T-helper 22 cell (primary cell): ENCODE results near the gene MLLT3.

Experiments used
- DNase-seq: peaks from one replicate; pipeline ENCODE4 v3.0.0-alpha.2; 2020; ENCODE audit warnings: low read depth

MLLT3 gene

DNA sequence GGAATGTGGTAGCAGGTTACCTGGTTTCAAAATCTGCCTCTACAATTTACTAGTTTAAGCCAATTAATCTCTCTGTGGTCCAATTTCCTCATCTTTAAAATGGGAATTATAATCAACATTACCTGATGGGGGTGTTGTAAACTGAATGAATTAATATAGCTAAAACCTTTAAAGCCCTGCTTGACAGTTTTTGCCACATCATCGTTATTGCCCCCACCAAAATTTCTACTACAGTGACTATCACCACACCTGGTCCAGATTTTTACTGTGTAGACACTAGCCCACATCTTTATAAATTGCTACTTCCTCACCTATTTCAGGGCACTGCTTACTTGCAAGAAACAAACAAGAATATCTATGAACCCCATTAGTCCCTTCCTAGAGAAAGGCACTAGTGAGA, 65.0 kb downstream of the MLLT3 start:
- DNase-seq, result no peak

DNA sequence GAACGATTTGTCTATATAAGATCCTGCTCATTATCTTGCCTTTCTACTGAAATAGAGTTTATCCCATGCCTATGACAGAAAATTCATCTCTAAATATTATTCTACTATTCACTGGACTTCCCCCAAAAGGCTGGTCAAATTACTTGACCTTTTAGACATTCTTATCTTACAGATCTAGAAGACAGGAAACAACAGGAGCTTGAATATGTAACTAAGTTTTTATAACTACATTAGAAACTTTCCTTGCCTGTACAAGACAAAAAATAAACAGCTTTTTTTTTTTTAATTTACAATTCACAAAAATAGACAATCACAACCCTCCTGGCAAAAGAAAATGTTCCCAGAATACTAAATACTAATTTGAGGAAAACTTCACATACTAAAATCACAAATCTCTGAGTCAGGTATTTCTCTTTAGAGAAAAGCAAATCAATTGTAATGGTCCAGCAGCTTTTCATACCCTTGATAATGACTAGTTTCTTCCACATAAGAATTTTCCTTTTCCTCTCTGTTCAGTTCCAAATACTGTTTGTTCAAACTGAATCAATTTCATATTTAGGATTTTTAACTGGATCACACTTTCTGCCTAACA, 68.6 kb downstream of the MLLT3 start:
- no peak for DNase-seq

DNA sequence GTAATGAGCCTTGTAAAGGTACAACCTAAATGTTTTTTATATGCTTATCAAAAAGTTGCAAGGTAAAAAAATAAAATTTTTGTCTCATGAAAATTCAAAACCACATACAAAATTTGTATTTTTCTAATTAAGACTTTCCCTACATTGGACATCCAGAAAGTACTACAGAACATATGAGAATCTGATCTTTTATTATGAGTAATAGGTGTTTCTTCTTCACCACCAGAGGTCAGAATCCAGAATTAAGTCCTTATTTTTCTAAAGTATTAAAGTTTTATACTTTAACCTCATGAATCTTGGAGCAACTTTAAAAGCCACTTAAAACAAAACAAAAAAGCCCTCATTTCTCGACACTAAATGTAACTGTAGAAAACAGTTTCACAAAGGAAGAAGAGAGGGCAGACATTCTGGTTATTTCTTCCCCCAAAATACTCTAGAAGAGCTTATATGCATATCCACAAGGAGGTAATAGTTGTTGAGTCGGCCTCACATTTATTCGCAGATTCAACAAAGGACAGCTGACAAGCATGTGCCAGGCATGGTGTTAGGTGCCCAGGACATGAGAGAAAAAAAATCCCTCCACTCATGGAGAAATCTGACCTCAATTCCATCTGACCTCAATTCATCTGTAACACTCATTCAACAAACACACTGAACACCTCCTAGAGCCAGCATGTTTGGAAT, 69.3 kb downstream of the MLLT3 start:
- no peak for DNase-seq

DNA sequence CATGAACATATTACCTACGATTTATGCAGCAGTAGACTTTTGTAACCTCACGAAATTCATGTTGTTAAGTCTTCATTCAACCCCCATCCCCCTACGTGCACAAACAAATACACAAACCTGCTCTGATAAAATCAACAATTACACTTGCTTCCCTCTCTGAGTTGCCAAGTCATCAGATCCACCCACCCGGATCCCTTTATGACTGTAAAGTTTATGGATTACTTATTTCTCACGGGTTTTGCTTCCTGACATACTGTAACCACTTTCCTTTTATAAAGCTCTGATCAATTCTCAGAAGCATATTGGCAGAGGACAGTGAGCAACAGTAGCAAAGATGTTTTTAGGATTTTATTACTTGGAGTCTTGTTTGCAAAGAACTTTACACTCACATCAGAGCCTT, 70.5 kb downstream of the MLLT3 start:
- DNase-seq, result no peak

DNA sequence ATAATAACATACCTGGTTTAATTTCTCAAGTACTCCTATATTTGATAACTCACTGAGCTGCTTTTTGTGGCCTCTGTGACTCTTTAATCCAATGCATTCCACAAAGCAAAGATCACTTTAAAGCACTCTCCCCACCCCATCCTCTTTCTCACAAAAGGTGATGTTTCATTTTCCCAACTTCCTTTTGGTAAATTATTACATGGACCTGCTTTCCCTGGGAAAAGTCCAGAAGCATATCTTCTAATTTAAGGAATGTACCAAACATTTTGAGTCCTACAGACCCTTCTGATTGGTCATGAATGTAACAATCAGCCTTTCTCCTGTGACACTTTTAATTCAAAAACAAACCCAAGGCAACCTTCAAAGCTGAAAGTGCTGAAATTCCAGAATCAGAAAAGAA, 71.1 kb downstream of the MLLT3 start:
- DNase-seq, result no peak

DNA sequence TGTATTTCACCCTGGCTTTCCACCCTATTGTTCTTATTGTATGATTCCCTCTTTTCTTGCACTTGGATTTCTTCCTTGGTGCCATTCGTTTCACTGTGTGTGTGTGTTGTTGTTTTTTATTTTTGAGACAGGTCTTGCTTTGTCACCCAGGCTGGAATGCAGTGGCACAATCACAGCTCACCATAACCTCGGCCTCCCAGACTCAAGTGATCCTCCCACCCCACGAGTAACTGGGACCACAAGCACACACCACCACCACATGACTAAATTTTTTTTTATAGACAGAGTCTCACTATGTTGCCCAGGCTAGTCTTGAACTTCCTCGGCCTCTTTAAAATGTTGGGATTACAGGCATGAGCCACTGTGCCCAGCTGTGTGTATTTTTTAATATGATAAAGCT, 72.0 kb downstream of the MLLT3 start:
- DNase-seq, result no peak

DNA sequence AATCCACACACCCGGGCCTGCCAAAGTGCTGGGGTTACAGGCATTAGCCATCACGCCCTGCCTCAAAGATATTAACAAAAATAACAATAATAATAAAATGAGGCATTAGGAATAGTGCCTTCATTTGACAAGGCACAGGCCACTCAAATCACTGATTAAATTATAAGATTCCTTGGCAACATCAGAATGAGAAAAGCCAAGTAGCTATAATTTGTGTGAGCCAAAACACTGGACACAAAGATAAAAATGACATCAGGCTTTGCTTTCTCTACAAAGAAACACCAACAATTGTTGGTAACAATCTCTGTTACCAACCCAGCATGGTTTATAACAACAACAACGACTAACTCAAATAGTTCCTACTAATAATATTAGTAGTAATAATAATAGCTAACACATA, 73.2 kb downstream of the MLLT3 start:
- no peak for DNase-seq

DNA sequence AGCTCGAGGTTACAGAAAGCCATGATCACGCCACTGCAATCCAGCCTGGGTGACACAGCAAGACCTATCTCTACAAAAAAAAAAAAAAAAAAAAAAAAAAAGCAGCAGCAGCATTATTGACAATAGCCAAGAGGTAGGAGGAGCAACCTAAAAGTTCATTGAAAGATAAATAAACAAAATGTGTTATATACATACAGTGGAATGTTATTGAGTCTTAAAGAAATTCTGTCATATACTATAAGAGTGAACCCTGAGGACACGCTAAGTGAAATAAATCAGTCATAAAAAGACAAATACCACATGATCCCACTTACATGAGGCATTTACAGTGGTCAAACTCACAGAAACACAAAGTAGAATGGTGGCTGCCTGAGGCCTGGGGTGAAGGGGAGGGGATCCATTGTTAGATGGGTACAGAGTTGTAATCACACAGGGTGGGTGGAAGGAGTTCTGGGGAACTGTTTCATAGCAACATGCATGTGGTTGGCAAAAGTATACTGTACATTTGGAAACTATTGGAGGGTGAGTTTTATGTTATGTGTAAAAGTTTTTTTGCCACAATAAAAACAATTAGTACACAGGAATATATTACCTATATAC, 77.2 kb downstream of the MLLT3 start:
- DNase-seq, result no peak

DNA sequence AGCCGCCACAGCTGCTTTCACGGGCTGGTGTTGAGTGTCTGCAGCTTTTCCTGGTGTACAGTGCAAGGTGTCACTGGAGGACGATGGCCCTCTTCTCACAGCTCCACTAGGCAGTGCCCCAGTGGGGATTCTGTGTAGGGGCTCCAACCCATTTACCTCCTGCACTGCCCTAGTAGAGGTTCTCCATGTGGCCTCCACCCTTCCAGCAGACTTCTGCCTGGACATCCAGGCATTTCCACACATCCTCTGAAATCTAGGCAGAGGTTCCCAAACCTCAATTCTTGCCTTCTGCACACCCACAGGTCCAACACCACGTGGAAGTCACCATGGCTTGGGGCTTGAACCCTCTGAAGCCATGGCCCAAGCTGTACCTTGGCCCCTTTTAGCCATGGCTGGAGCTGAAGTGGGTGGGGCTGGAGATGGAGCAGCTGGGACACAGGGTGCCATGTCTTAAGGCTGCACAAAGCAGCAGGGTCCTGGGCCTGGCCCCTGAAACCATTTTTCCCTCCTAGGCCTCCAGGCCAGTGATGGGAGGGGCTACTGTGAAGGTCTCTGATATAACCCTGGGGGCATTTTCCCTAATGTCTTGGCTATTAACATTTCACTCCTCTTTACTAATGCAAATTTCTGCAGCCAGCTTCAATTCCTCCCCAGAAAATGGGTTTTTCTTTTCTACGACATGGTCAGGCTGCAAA, 82.0 kb downstream of the MLLT3 start:
- DNase-seq, result no peak

DNA sequence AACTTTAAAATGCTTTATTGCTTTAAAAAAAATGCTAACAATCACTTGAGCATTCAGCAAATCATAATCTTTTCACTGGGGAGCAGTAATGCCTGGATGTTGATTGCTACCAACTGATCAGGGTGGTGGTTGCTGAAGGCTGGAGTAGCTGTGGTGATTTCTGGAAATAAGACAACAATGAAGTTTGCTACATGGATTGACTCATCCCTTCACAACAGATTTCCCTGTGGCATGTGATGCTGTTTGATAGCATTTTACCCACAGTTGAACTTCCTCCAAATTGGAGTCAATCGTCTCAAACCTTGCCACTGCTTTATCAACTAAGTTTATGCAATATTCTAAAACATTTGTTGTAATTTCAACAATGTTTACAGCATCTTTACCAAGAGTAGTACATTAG, 83.3 kb downstream of the MLLT3 start:
- DNase-seq, result no peak

DNA sequence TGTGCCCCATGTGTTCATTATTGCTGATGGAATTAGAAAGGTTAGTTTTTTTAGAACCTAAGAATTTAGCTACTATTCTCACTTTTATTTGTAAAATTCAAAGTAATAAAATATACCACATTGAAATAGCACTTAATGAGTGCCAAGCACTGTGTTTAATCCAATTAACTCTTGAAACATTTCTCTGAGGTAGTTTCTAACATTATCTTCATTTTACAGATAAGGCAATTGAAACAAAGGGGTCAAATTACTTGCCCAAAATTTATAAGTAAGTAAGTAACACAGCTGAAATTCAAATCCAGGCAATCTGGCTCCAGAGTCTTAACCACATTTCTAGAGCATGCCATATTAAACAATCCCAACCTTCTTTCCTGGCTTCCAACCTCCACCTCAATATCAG, 84.2 kb downstream of the MLLT3 start:
- DNase-seq, result no peak

DNA sequence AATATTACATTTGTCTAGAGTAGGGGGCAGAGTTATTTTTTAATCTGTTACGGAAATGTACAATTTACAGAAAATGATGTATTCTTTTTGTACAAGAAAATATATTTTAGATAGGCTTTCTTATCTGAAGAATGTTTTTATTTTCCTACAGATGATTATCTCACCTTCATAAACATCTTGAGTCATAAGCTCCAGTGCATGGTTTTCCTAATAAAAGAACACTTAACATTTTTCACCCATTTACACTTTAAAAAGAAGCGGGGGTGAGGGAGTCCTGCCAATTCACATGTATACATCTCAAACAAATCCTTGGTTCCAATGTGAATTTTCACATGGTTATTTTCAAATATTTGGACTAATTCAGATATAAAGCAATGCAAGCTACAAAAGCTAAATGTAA, 85.0 kb downstream of the MLLT3 start:
- no peak for DNase-seq

DNA sequence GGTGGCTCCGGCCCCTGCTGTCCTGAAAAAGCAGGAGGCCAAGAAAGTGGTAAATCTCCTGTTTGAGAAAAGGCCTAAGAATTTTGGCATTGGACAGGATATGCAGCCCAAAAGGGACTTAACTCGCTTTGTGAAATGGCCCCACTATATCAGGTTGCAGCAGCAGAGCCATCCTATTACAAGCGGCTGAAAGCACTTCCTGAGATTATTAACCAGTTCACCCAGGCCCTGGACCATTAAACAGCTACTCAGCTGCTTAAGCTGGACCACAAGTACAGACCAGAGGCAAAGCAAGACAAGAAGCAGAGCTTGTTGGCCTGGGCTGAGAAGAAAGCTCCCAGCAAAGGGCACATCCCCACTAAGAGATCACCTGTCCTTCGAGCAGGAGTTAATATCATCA, 89.7 kb downstream of the MLLT3 start:
- no peak for DNase-seq

DNA sequence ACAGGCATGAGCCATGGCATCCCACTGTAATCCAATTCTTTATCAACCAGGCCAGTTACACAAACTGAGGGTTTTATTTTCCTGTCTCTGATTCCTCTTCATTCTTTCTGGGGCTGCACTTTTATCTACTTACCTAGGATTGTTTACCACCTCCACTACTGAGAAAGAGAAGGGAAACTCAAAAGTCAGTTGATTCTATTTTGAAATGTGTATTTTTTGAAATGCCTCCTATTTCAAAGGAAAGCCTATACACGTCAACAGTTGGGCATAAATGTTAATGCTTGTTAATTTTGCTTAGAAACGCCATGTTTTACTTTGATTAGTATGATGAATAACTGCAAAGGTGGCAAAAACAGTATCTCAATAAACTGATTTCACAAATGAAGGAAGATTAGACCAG, 92.5 kb downstream of the MLLT3 start:
- no peak for DNase-seq

DNA sequence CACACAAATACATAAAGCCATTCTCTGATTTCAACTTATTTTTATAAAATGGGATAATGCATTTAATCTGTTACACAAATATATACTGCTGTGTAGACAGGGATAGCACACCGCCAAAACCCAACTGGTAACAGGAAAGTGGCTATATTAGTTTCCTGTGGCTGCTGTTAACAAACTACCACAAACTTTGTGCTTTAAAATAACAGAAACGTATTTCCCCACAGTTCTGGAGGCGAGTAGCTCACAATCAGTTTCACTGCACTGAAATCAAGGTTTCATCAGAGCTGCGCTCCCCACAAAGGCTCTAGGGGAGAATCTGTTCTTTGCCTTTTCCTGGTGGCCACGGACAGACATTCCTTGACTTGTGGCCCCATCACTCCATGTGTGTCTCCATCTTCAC, 94.0 kb downstream of the MLLT3 start:
- no peak for DNase-seq

DNA sequence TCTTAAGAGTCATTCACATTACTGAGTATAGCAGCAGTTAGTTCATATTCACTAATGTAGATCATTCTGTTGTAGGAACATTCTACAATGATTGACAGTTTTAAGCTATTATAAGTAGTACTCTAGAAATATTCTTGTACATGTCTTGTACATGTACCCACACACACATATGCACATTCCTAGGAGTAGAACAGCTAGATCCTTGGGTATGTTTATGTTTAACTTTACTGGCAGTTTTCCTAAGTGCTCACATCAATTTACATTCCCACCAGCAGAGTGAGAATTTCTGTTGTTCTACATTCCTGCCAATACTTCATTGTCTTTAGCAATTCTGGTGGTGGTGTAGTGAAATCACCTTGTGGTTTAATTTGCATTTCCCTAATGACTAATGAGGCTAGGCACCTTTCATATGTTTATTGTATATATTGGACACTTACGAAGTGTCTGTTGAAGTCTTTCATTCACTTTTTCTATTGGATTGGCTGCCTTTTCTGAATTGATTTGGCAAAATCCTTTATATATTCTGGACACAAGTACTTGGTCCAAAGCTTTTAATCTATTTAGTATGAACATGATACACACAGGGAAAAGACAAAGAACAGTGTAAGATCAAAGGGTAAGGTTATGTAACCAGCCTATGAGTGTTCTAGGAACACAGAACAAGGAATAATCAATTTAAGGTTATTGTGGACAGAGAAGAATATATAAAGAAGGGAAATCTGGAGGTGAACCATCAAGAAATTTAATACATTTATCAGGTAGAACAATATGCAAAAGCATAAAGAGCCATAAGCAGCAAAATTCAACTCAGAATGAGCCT, 95.6 kb downstream of the MLLT3 start:
- DNase-seq, result no peak

DNA sequence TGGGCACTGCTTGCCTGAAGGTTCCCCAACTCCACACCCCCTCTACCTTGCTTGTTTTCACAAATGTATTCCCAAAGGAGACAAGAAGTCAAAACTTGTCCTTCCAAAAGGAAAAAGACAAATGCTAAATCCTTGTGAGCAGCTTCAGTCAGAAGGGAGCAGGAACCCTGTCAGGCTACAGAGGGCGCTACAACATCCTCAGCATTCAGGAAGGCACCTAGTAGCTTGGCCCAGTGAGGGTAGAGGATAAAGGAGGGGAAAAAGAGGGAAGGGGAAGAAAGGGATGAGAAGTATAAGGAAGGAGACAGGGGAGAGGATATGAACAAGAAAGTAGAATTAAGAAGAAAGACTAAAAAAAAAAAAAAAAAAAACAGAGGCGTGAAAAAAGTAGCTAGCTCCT, 97.5 kb downstream of the MLLT3 start:
- DNase-seq, result no peak

DNA sequence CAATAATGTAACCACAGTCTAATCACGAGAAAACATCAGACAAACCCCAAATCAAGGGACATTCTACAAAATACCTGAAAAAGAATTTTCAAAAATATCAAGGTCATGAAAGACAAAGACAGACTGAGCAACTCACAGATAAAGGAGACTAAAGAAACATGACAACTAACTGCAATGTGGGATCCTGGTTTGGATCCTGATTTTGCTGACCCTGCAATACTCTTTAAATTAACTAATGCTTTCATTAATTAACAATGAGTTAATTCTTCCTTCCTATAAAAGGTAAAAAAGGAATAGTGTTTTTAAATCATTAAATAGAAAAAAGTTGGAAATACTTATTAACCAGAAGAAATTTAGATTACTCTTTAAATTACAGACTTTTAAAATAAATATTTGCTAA, 103.6 kb downstream of the MLLT3 start:
- no peak for DNase-seq

DNA sequence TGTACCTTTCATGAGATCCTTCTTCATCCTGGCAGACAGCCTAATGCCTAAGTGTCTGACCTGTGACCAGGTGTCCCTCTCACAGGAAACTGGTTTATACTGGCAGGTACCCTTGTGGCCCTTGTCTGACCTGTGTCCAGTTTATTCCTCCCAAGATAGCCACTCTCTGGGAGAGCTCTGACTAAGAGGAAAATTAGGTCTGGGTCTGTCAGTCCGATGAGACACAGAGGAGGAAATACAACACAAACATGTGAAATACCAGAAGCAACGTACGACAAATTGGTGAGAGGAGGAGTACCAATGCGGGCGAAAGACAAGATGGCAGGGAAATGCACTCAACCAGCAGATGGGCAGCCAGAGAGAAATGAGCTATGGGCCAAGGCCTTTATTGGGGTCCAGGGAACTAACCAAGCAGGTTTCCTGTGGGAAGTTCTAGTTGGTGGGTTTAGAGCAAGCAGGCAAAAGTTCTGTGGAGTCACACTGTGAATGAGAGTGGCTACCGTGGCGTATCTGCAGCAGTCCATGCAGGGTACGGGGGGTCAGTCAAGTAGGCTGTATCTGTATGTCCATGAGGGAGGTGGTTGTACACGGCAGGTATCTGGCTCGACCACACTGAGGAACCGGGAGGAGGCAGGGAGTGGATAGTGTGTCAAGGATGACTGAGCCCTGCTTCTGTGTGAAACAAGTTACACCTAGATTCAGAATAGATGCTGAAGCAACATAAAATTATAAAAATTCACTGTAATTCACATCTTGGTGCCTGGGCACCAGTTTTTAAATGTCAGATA, 109.0 kb downstream of the MLLT3 start:
- no peak for DNase-seq

DNA sequence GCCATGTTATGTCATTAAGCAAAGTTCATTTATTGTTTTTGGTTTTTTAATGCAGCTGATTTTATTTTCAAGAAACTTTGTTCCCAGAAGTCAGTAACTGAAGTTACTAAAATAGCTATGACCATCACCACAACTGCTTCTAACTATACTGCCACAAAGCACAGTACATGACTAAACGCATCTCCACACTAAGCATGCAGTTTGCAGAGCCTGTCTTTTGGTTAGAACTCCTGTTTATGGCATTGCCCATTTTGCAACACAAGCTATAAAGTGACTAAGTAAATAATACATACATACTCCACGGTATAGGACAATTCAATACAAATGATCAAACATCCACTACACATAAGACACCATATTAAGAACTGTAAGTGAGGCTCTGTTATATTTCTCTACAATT, 109.7 kb downstream of the MLLT3 start:
- no peak for DNase-seq

DNA sequence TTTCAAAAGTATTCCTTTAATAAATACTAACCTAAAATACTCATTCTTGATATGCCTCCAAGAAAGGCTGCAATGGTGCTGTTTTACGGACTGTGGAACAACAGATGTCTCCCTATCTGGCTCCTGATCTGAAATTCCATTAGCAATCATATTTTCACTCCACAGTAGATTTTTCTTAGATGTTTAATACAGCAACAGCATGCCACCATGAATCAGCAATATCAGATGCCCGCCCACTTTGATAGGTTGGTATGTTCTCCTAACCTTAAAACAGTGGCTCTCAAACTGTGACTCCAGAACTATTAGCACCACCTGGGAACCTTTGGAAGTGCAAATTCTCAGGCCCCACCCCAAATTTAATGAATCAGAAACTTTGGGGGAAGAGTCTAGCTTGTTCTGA, 110.2 kb downstream of the MLLT3 start:
- DNase-seq, result no peak

DNA sequence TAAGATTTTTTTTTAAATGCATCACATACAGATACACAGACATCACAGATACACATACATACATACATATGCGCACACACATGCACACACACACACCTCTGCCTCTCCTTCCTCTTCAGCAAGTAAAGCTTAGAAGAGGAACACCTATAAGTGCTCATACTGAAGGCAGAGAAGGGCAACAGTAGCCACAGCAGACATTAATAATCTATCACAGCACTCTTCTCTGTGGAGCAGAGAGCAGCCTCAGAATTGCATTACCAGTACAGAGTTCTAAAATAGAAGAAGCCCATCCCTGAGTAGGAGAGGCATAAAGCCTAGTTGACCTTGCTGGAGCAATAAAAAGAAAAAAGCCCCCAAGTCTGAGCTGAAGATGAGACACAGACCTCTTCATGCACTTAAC, 110.6 kb downstream of the MLLT3 start:
- no peak for DNase-seq
